ENCODE data around the gene HDAC11.

HDAC11 gene

DNA sequence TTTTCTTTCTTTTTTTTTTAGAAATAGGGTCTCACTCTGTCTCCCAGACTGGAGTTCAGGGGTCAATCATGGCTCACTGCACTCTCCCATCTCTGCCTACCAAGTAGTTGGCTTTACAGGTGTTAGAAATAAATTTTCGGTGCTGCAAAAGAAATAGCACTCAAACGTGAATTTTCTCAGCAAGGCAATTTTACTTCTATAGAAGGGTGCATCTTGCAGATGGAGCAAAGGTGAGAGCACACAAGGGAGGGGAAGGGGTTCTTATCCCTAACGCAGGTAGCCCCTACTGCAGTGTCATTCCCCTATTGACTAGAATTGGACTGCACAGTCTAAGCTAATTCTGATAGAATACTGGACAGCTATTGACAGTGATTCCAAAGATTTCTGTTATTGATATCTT is 62.0 kb downstream of the HDAC11 start:
- no peak for DNase-seq (ENCODE audit: low read depth, low spot score)

DNA sequence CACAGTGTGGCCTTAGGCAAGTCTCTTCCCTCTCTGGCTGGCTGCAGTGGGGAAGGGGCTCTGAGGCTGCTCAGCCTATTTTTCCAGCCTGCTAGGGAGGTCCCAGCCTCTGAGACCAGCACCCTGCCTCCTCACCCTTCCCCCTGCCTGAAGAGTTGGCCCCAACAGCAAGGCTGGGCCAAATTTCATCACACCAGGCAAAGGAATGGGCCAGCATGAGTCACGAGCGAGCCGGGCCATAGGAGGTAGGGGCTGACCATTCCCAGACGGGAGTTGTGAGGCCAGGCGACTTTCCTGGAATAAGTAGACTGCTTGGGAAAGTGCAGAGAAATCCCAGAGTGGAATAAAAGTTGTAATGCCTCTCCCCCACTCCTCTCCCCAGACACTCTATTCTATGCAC is 63.1 kb downstream of the HDAC11 start:
- no peak for DNase-seq (ENCODE audit: low read depth, low spot score)

DNA sequence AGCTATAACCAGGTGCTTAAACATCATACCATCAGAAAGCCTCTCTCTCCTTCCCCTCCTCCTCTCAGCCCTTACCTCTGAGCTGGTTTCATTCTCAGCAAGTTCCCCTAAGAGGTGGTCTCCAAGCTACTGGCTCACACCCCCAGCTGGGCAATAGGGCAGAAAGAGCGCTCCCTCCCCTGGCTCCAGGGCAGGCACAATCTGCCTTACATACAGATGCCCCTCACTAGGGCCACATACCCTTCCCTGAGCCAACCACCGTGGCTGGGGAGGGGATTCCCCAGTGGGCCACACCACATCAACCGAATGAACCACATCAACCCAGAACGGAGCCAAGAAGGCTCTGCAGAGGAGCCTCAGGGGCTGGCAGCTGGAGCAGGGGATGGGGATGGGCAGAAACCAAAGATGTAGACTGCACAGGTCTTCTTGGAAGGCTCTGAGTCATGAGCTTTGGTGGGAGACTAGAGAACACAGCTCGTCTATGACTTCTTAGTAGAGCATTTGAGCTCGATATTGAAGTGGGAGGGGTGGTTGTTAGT is 64.3 kb downstream of the HDAC11 start:
- DNase-seq (ENCODE audit: low read depth, low spot score), result no peak

DNA sequence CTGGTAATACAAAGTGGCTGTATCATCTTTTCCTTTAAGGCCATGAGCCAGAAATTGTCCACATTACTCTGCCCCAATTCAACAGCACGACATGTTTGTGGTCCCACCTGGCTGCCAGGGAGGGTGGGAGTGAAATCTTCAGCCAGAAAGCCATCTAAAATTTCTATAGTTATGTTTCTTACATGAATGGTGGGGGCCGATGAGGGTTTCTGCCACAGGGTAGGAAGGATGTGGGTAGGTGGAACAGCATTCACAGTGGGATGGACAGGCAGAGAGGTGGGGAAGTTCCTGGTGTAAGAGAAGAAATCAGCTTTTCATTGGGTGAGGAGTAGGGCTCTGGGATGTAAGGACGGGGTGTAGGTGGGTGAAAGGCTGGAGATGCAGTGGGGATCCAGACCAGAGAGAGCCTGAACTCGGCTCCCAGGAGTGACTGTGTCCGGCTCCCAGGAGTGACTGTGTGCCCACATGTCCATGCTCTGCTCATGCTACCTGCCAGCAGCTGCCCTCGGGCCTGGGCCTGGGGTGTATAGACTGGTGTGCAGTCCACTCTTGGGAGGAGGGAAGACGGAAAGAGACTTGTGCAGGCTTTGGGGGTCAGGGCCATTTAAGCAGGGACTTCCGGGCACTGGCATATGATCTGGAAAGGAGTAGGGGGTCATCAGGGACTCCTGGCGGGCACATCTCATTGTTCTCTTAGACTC is 65.0 kb downstream of the HDAC11 start:
- no peak for DNase-seq (ENCODE audit: low read depth, low spot score)

DNA sequence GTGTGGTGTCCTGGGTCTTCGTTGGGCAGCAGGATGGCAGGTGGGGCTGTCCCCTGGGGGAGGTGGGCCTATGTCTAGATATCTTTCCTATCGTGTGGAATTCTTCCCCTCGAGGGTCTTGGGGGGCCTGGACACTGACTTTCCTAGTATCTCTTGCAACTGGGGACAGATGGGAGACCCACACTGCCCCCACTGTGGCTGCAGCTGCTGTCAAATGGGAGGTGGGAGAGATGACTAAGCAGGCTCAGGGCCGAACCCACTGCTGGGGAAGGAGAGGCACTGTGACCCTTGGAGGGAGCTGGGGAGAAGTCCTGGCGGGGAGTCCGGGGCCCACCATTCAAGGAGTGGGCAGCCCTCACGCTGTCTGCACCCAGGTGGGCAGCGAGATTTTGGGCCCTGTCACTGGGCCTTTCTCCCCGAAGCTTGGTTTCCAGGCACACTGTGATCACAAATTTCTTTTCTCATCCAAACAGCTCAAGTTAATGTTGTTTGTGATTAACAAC is 65.9 kb downstream of the HDAC11 start:
- no peak for DNase-seq (ENCODE audit: low read depth, low spot score)

DNA sequence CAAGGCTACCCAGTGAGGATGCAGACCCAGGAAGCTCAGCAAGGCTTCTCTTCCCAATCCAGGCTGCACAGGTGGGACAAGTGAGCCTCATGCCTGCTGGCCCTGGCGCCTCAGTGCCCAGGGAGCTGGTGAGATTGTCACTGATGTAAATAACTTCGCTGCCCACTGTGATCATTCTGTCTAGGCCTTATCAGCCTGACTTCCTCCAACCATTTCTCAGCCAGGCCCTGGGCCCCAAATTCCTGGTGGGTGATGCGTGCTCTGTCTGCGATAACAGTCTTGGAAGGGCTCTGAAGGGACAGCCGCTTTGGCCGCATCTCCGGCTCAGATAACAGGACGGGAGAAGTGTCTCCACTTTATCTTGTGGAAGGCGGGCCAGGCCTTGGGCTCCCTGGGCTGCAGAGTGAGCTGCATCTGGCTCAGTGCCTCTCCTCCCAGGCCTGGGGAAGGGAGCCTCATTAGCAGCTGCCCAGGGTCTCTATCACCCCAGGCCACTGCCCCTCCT is 66.6 kb downstream of the HDAC11 start:
- DNase-seq (ENCODE audit: low read depth, low spot score), result no peak

DNA sequence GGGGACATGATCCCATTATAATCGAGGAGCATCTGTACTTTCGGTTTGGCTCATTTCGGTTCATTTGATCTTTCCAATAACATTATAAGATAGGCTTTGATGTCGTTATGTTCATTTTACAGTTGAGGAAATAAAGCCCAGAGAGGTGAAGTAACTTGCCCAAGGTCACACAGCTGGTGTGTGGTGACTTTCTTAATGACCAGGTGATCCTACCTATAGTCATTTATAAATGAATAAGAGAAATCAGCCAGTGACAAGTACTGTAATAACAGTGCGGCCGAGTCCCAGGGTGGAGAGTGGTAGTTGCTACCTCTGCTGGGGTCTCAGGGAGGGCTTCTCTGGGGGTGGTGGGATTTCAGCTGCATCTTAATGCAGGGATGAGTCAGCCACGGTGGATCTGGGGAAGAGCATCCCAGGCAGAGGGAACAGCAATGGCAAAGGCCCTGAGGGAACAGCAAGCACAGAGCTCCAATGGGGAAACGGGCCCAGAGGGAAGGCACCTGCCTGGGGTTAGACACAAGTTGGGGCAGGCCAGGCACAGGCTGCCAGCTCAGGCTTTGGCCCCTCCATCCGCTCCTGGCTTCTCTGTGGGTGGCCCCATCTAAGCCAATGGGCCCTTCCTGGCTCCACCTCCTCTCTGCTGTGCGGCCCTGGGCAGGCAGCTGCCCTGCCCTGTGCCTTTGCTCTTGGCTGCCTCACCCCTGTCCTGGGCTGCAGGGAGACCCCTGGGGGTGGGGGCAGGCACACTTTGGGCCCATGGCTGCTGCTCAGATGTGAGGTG is 67.7 kb downstream of the HDAC11 start:
- DNase-seq (ENCODE audit: low read depth, low spot score), result no peak

DNA sequence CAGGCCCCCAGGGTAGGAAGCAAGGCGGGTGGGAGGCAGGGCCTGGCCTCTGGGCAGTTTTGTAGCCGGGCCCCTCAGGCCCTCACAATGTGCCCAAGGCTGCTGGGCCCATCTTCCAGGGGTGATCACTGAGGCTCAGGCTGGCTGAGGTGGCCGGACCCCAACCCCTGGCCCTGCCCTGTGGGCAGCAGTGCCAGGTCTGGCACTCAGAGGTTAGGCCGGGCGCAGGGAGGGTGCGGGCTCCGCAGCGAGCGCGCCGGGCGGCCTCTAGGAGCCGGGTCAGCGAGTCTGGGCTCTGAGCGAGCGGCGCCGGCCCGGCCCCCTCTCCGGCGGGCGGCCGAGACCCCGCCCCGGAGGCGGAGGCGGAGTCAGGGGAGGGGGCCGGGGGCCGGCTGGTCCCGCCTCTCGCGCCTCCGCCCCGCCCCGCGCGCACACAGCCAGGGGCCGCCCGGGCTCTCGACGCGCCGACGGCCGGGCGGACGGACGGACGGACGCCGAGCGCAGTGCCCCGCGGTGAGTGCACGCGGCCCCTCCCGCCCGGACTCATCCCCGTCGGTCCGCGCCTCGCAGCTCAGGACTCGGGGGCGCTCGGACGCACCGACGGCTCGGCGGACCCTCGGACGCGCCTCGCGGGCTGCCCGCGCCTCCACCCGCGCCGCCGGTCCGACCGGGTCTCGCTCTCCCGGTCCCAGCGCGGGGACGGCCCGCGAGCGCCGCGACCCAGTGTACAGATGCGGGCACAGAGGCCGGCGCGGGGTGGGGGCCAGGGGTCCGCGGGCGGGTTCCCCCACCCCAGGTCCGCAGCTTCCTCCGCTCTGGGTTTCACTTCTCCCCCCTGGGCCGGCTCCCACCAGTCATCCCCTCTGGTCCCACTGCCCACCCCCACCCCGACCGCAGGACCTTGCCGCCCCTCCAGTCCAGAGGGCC is 68.9 kb downstream of the HDAC11 start, which contains the start of gene FBLN2:
Gene FBLN2, plus strand, starts transcription at position 430 of the 927 bp plus-strand sequence. CDS start 21,231 bp downstream, outside the sequence.
- DNase-seq (ENCODE audit: low read depth, low spot score), result no peak

DNA sequence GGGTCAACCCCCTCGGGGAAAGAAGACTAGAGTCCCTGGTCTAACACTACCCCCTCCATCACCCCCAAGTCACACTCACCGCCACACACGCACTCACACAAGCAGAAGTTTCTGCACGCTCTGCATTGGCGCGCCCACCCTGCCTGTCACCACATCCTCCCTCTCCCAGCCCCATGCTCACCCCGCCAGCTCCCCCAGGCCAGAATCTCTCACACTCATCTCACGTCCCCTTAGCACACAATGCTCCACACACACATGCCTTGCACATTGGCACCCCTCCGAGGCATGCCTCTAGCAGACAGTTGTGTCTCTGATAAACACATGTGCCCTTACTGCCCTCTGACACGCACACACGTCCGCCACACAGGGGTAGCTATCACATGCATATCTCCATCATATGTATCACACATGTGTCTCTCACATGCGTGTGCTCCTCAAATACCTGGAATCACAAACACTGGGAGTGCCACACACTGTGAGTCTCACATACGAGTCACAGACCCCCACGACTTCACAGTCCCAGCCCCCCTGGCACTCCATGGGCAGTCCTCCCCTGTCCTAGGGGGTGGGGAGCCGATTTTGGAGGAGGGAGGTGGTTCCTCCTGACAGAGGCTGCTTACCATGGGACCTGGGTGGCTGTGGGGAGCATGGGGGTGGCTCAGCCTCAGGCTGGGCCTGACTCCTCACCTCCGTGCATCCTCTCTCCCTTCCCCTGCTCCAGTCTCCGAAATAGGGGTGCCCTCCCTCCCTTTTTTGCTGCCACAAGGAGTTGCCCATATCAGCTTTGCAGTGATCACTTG is 69.7 kb downstream of the HDAC11 start:
- no peak for DNase-seq (ENCODE audit: low read depth, low spot score)

DNA sequence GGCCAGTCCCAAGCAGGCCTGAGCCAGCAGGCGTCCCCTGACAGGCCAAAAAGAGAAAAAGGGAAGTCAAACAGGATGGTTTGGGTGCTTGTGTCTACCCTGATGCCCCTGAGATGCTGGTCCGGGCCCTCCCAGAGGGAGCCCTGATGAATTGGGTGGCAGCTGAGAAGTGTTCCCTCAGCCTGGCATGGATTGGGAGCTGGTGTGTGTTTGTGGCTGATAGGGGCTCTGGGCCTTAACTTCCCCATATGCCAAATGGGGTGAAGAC is 70.3 kb downstream of the HDAC11 start:
- DNase-seq (ENCODE audit: low read depth, low spot score), result no peak

DNA sequence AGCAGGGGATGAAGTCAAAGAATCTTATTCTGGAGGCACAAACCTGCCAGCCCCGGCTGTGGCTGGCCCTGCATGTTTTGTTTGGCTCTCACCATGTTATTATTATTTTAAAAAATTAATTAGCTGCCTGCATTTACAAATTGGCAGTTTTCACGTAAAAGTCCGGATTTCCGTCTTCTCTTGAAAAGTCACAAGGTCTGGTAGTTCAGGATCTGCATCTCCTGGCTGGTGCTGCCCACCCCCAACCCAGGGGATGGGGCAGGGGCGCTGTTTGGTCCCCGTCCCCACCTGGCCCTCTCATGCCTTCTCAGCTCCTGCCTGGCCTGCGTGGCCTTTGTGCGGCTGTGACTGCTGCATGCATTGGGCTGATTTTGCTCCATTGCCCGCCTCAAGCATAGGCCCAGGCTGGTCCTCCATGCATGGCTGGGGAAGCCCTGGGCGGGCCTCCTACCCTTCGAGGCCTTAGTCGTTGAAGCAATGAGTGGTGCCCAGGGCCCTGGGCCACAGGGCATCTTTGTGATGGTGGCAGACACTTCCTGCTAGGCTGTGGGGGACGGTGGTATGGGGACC is 70.8 kb downstream of the HDAC11 start:
- no peak for DNase-seq (ENCODE audit: low read depth, low spot score)

DNA sequence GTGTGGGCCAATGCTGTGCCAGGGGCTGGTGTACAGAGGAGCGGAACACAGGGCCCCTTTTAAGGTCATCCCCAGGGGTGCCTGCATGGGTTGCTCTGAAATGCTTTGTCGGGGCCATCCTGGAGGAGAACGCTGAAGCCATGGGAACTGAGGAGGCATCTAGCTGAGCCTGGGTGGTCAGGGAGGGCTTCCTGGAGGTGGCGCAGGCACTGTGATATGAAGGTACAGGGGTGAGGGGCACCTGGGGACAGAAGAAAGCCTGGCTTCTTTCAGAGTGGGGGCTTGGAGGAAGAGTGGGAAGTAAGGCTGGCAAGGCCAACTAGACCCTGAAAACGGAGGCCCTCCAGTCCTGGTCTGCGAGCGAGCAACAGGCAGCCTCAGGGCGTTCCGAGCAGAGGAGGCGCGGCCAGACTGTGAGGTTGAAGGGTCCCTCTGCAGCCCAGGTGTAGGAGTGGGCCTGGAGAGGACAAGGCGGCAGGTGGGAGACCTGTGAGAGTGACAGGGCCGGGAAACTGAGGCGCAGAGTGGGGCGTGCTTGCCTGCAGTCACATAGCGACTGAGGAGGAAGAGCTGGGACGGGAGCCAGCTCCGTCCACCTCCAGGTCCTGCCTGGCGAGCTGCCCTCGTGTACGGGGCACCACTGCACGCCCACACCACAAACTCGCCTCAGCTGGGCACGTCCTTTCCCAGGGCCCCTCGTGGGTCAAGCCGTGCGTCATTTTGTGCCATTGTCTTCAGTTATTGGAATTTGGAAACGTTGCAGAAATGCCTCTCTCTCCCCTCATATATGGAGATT is 72.9 kb downstream of the HDAC11 start:
- DNase-seq (ENCODE audit: low read depth, low spot score), result no peak

DNA sequence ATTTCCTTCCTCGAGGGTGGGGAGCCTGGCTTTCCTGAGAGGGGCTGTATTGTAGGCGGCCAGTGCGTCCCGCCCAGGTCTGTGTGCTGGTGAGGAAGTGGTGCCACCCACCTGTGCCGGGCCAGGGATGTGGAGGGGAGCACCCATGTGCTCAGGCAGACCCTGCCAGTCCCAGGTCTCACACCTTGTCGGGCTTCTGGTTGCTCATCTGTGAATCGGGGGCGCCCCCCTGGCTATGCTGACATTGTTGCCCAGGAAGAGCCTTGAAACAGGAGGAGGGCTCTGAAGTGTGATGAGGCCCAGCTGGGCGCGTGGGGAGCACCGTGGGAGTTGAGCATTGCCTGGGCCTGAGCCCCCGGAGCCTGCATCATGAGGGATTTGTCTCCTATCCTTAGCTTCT is 73.6 kb downstream of the HDAC11 start:
- no peak for DNase-seq (ENCODE audit: low read depth, low spot score)

DNA sequence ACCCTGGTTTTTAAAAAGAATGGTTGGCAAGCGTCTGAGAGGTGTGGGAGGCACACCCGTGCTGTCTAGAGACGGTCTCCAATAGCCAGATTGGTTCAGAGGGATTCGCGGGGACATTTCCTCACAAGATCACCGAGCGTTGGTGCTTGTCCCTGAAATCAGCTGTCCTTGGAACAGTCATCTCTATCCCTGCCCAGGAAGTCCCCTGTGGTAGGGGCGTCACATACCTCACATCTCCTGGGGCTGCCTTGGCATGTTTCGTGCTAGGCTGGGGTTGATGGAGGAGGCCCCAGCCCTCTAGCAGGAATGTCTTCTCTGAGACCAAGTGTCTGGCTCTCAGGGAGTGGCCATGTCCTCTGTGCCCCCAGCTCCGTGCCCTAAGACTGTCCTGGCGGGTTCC is 75.6 kb downstream of the HDAC11 start:
- no peak for DNase-seq (ENCODE audit: low read depth, low spot score)

Data from iPS DF 19.7 (cell line).